AG10803 (cell line): ENCODE results near the gene APPBP2.
A peak's percentile ranks its signal among the peaks of the same experiment; 100 is the strongest.
"Not testable (repeated sequence)": the region's sequence is repeated elsewhere in the genome, so short reads cannot be mapped to it uniquely, and the experiment has no call there.

ENCODE experiments used
- DNase-seq: peaks from one replicate; pipeline ENCODE4 v3.0.0; 2010; ENCODE audit warnings: low read depth
- H3K4me3 ChIP-seq: 2 replicates; pipeline ENCODE4 v1.5.1; 2011; ENCODE audit warnings: mild to moderate bottlenecking, low read length, control low read depth
- TF ChIP-seq, protein P1 (sequence below): conservative IDR thresholded peaks from 2 replicates; pipeline ENCODE4 v1.5.1; 2011; ENCODE audit warnings: mild to moderate bottlenecking, low read length, control low read depth, inconsistent platforms

APPBP2 gene

GRCh38 chr17:60422162-60422665, 103.8 kb downstream of the APPBP2 start, which contains the start of gene CHCT1:
Gene CHCT1 (plus strand): TSS chr17:60422489. CDS start chr17:60422593, 104 bp downstream.
- TF ChIP-seq, protein P1, sequence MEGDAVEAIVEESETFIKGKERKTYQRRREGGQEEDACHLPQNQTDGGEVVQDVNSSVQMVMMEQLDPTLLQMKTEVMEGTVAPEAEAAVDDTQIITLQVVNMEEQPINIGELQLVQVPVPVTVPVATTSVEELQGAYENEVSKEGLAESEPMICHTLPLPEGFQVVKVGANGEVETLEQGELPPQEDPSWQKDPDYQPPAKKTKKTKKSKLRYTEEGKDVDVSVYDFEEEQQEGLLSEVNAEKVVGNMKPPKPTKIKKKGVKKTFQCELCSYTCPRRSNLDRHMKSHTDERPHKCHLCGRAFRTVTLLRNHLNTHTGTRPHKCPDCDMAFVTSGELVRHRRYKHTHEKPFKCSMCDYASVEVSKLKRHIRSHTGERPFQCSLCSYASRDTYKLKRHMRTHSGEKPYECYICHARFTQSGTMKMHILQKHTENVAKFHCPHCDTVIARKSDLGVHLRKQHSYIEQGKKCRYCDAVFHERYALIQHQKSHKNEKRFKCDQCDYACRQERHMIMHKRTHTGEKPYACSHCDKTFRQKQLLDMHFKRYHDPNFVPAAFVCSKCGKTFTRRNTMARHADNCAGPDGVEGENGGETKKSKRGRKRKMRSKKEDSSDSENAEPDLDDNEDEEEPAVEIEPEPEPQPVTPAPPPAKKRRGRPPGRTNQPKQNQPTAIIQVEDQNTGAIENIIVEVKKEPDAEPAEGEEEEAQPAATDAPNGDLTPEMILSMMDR, result no peak
- no peak for DNase-seq
- H3K4me3 ChIP-seq, result peak within 1 kb of the TSS; percentile 63

- TF ChIP-seq, protein P1, result peak; percentile 68
- peak overlapping the region; percentile 63 for H3K4me3 ChIP-seq
- DNase-seq, result peak; percentile 59
Observed at GRCh38 chr17:60421273-60422161, 104.5 kb downstream of the APPBP2 start.

- DNase-seq, H3K4me3 ChIP-seq: not testable (repeated sequence)
Observed at GRCh38 chr17:60419875-60420274, 106.2 kb downstream of the APPBP2 start.

GRCh38 chr17:60419003-60419402, 107.0 kb downstream of the APPBP2 start:
- not testable (repeated sequence) for H3K4me3 ChIP-seq, DNase-seq

GRCh38 chr17:60416368-60416925, 109.6 kb downstream of the APPBP2 start:
- peak; percentile 28 for DNase-seq
- no peak overlapping the region for H3K4me3 ChIP-seq
- TF ChIP-seq, protein P1, result no peak

DNA sequence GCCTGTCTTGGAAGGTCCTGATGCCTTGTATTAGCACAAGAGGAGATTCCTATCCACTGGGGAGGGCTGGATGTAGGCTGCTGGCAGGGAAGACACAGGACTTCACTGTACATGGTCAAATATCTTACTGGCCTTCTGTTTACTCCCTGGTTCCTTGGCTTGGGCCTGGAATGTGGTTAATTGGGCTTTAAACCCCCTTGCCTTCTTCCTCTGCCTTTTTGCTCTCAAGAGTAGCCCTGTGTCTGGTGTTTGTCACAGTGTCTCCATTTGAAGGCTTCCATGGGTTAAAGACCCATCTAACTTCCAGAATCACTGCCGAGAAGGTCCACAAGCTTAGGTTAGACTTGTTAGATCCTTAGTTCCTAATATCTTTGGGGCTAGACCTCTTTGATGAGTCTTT, 110.9 kb downstream of the APPBP2 start:
- TF ChIP-seq, protein P1, result no peak
- no peak overlapping the region for H3K4me3 ChIP-seq
- DNase-seq, result no peak

DNA sequence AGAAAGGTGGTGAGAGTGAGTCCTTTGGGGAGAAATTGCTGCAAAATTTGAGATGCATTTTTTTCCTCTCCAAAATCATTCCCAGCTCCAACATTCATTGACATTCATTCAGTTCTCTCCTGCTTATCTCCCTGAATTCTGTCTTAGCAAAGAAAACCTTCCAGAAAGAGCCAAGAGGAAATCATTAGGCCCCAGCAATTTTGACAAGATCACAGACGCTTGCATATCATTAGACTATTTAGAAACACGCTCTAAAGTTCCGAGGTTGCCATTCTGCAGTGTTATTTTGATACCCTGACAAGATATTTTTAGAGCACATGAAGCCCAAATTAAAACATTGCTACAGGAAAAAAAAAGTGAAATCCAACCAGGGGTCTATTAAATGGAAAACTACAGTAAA, 113.3 kb downstream of the APPBP2 start:
- no peak overlapping the region for H3K4me3 ChIP-seq
- DNase-seq, result no peak
- TF ChIP-seq, protein P1, result no peak

DNA sequence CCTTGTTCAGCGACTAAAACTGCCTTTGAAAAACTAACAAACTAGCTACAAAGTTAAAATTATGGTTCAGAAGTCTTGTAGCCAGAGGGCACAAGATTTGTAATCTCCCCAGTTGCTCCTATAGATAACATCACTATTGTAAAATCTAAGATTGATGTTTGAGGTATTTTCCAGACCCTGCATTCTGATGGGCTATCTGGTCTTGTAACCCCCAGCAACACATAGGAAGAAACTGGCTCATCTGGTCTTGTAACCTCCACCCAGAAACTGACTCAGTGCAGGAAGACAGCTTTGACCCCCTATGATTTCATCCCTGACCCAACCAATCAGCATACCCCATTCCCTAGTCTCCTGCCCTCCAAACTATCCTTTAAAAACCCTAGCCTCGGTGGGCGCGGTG, 116.0 kb downstream of the APPBP2 start:
- no peak for DNase-seq
- TF ChIP-seq, protein P1, result no peak
- H3K4me3 ChIP-seq, result no peak overlapping the region
